Mononuclear cell (primary cell): ENCODE data around the gene TMEM184A. TPM values are rescaled to one million over a fixed set of nuclear protein-coding genes. Genes with fewer than 3 reads are reported as not detected.
"Not testable (repeated sequence)": the region's sequence is repeated elsewhere in the genome, so short reads cannot be mapped to it uniquely, and the experiment has no call there.

ENCODE experiments used
- H3K27me3 ChIP-seq: 2 replicates; pipeline ENCODE4 v1.6.0; 2011; ENCODE audit warnings: low read length, control low read depth; ENCODE audit not compliant: insufficient read depth
- H3K4me1 ChIP-seq: 2 replicates; pipeline ENCODE4 v1.5.1; 2011; ENCODE audit warnings: mild to moderate bottlenecking, low read length, control low read depth; ENCODE audit not compliant: insufficient read depth
- H3K4me3 ChIP-seq: 2 replicates; pipeline ENCODE4 v1.5.1; 2011; ENCODE audit warnings: mild to moderate bottlenecking, low read length, moderate library complexity
- H3K9me3 ChIP-seq: 2 replicates; pipeline ENCODE4 v1.5.1; 2011; ENCODE audit warnings: low read depth, mild to moderate bottlenecking, control low read depth, low read length
- total RNA-seq: library from RNA; depleted of rRNA; stranded (reverse); fragments of >200 nt; gene quantifications from one replicate; pipeline ENCODE4 v1.2.3, GENCODE V29; 2012

Gene TMEM184A
- total RNA-seq, 1 donor = not detected

GRCh38 chr7:1523208-1523607 lies 32.8 kb downstream of the TMEM184A start:
- Histone ChIP-seq H3K4me3 (no peak overlapping the region), H3K27me3 (no peaks in the 10 kb centered on the region), H3K9me3 (no peaks in the 10 kb centered on the region), H3K4me1 (peaks cover 4% of the 10 kb centered on the region)

DNA sequence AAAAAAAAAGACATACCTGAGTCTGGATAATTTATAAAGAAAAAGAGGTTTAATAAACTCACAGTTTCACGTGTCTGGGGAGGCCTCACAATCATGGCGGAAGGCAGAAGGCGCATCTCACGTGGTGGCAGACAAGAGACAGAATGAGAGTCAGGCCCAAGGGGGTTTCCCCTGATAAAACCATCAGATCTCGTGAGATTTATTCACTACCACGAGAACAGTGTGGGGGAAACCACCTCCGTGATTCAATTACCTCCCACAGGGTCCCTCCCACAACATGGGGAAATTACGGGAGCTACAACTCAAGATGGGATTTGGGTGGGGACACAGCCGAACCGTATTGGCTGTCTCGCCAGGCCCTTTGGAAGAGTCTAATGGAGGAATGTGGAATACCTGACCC lies 34.5 kb downstream of the TMEM184A start:
- no peaks in the 10 kb centered on the region for H3K27me3 ChIP-seq
- no peaks in the 10 kb centered on the region for H3K9me3 ChIP-seq
- no peak overlapping the region for H3K4me3 ChIP-seq
- H3K4me1 ChIP-seq = peaks cover 1% of the 10 kb centered on the region

DNA sequence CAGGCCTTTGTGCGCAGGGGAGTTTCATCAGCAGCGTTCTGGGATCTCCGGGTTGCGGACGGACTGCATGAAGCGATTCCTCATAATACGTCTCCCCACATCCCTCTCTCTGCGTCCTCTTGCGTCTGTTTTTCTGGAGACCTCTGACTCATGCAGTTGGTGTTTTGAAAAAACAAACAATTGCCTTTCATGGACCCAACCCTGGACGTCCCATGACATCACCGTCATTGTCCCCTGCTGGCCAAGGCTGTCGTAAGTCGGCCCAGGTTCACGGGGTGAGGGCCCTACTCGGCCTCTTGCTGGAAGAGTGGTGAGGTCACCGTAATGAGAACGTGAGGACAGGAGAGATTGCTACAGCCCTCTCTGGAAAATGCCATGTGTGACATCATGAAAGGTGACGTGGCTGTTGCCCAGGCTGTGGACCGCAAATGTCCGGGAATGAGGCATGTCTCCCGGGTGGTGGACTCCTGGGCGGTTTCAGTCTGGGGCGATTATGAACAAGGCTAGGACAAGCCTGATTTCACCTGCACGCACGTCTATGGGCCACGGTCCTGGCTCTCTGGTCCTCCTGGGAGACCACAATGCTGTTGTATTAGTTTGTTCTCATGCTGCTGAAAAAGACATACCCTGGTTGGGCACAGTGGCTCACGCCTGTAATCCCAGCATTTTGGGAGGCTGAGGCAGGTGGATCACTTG lies 35.3 kb downstream of the TMEM184A start:
- Histone ChIP-seq H3K4me3 (no peak overlapping the region), H3K4me1 (no peaks in the 10 kb centered on the region), H3K9me3 (no peaks in the 10 kb centered on the region), H3K27me3 (no peaks in the 10 kb centered on the region)

DNA sequence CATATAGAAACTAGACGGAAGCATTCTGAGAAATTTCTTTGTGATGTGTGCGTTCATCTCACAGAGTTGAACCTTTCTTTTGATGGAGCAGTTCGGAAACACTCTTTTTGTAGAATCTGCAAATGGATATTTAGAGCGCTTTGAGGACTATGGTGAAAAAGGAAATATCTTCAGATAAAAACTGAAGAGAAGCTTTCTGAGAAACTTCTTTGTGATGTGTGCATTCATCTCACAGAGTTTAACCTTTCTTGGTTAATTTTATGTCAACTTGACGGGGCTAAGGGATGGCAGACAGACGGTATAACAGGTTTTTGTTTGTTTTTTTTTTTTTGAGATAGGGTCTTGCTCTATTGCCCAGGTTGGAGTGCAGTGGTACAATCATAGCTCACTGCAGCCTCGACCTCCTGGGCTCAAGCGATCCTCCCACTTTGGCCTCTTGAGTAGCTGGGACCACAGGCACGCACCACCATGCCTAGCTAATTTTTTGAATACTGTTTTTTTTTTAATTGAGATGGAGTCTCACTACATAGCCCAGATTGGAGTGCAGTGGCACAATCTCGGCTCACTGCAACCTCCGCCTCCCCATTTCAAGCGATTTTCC lies 36.6 kb downstream of the TMEM184A start:
- H3K4me3 ChIP-seq, H3K4me1 ChIP-seq: not testable (repeated sequence)

GRCh38 chr7:1516586-1517251 lies 39.3 kb downstream of the TMEM184A start:
- H3K9me3 ChIP-seq = no peaks in the 10 kb centered on the region
- H3K27me3 ChIP-seq = no peaks in the 10 kb centered on the region
- H3K4me1 ChIP-seq = peaks cover 28% of the 10 kb centered on the region
- H3K4me3 ChIP-seq = no peak overlapping the region

More for the DNA sequence above, 36.6 kb downstream of the TMEM184A start:
- H3K9me3 ChIP-seq, H3K27me3 ChIP-seq: not testable (repeated sequence)

- not testable (repeated sequence) for H3K27me3 ChIP-seq, H3K9me3 ChIP-seq, H3K4me3 ChIP-seq
- H3K4me1 ChIP-seq = peaks cover 39% of the 10 kb centered on the region
Observed at GRCh38 chr7:1515509-1515967, 40.5 kb downstream of the TMEM184A start.

- Histone ChIP-seq H3K27me3 (no peaks in the 10 kb centered on the region), H3K4me1 (peaks cover 42% of the 10 kb centered on the region), H3K4me3 (no peak overlapping the region), H3K9me3 (no peaks in the 10 kb centered on the region)
Observed at GRCh38 chr7:1514995-1515401, 41.0 kb downstream of the TMEM184A start.

DNA sequence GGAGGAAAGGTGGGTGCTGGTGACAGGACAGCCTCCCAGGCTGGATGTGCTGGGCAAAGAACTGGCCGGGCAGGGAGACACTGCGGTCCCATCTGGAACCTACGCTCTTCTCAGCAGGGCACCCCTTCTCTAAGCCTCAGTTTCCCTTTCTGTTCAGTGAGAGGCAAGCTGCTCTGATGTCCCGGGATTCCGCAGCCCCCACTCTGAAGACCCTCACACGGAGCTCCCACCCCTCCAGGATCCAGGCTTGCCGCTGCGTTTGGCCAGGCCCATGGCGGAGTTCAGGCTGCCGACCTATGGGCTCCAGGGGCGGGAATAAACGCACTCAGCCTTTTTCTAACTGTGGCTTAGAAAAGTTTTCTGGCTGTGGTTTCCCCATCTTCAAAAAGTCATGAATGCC lies 41.6 kb downstream of the TMEM184A start:
- no peaks in the 10 kb centered on the region for H3K27me3 ChIP-seq
- no peak overlapping the region for H3K4me3 ChIP-seq
- H3K4me1 ChIP-seq = peaks cover 42% of the 10 kb centered on the region
- H3K9me3 ChIP-seq = no peaks in the 10 kb centered on the region

- H3K4me1 ChIP-seq = peaks cover 42% of the 10 kb centered on the region
- no peaks in the 10 kb centered on the region for H3K9me3 ChIP-seq
- no peaks in the 10 kb centered on the region for H3K27me3 ChIP-seq
- no peak overlapping the region for H3K4me3 ChIP-seq
Observed at GRCh38 chr7:1513657-1514095, 42.3 kb downstream of the TMEM184A start.

- H3K9me3 ChIP-seq = no peaks in the 10 kb centered on the region
- no peaks in the 10 kb centered on the region for H3K27me3 ChIP-seq
- H3K4me1 ChIP-seq = peaks cover 42% of the 10 kb centered on the region
- H3K4me3 ChIP-seq = no peak overlapping the region
Observed at GRCh38 chr7:1512781-1513656, 43.0 kb downstream of the TMEM184A start.

GRCh38 chr7:1511444-1512422 lies 44.3 kb downstream of the TMEM184A start:
- H3K9me3 ChIP-seq = no peaks in the 10 kb centered on the region
- peaks cover 51% of the 10 kb centered on the region for H3K4me1 ChIP-seq
- H3K27me3 ChIP-seq = no peaks in the 10 kb centered on the region
- no peak overlapping the region for H3K4me3 ChIP-seq

GRCh38 chr7:1510780-1511154 lies 45.2 kb downstream of the TMEM184A start:
- Histone ChIP-seq H3K9me3 (no peaks in the 10 kb centered on the region), H3K4me3 (no peak overlapping the region), H3K4me1 (peaks cover 58% of the 10 kb centered on the region), H3K27me3 (no peaks in the 10 kb centered on the region)

- peaks cover 70% of the 10 kb centered on the region for H3K4me1 ChIP-seq
Observed at GRCh38 chr7:1509226-1509625, 46.8 kb downstream of the TMEM184A start.

GRCh38 chr7:1508277-1508758 lies 47.7 kb downstream of the TMEM184A start:
- no peaks in the 10 kb centered on the region for H3K27me3 ChIP-seq
- H3K4me3 ChIP-seq = no peak overlapping the region
- peaks cover 65% of the 10 kb centered on the region for H3K4me1 ChIP-seq
- no peaks in the 10 kb centered on the region for H3K9me3 ChIP-seq

More at GRCh38 chr7:1509226-1509625, 46.8 kb downstream of the TMEM184A start:
- H3K9me3 ChIP-seq = no peaks in the 10 kb centered on the region
- no peak overlapping the region for H3K4me3 ChIP-seq
- no peaks in the 10 kb centered on the region for H3K27me3 ChIP-seq
